WERI-Rb-1 (cell line): ENCODE data around the gene SLC5A3.
A peak's percentile ranks its signal among the peaks of the same experiment; 100 is the strongest.

ENCODE experiments used
- DNase-seq: peaks from one replicate; pipeline ENCODE4 v3.0.0-alpha.2; 2020
- H3K27ac ChIP-seq: fragments of 250-450 bp; sonication (Bioruptor Pico); 2 replicates; pipeline ENCODE4 v1.5.1; 2020; ENCODE audit warnings: mild to moderate bottlenecking, moderate library complexity
- H3K27me3 ChIP-seq: fragments of 250-450 bp; sonication (Bioruptor Pico); 2 replicates; pipeline ENCODE4 v1.5.1; 2021; ENCODE audit warnings: mild to moderate bottlenecking, low read depth, moderate library complexity; ENCODE audit not compliant: insufficient read depth, severe bottlenecking
- H3K36me3 ChIP-seq: fragments of 250-450 bp; sonication (Bioruptor Pico); 2 replicates; pipeline ENCODE4 v1.5.1; 2020; ENCODE audit warnings: mild to moderate bottlenecking, moderate library complexity
- H3K4me3 ChIP-seq: 2 replicates; pipeline ENCODE4 v1.5.1; 2011; ENCODE audit warnings: low read depth, mild to moderate bottlenecking, control low read depth, low read length
- H3K9me3 ChIP-seq: fragments of 250-450 bp; sonication (Bioruptor Pico); 2 replicates; pipeline ENCODE4 v1.5.1; 2021; ENCODE audit warnings: mild to moderate bottlenecking, moderate library complexity; ENCODE audit not compliant: severe bottlenecking
- TF ChIP-seq, protein P1 (sequence below): IDR thresholded peaks from 2 replicates; pipeline ENCODE4 v1.5.1; 2011; ENCODE audit warnings: low read depth, mild to moderate bottlenecking, control low read depth, inconsistent platforms, low read length

SLC5A3 gene

DNA sequence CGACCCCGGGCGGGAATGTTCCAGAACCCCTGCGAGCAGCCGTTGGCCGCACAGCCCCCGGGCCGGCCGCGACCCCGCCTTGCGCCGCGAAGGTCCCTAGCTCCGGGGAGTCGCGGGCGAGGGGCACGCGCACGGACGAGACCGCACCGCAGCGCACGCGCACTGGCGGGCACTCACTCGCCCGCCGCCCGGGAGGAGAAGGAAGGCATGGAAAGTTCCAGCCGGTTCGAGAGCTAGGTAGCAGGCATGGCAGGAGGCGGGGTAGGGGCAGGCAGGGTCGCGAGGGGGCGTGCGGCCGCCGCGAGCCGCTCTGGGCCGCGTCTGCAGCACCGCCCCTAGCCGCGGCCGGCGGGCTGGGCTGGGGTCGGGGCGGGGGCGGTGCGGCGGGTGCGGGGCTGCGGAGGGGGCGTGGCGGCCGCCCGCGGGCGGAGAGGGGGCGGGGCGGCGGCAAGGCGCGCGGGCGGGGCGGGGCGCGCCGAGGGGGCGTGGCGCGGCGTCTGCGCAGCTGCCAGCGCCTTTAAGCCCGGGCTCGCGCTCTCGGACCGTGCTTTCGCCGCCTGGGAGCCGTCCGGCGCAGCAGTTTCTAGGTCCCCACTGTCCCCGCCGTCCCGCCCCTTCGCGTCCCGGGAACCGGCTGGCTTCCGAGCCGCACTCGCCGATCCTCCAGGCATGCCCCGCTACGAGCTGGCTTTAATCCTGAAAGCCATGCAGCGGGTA lies at the start of gene SLC5A3, which contains the start of gene MRPS6:
Gene SLC5A3, plus strand, starts transcription at position 547 of the 717 bp plus-strand sequence. CDS start 21,621 bp downstream, outside the sequence.
Gene MRPS6, plus strand, starts transcription at position 547 of the 717 bp plus-strand sequence. Its CDS starts 123 bp downstream, at position 670.
- peaks cover 8% of the 10 kb centered on the region for H3K9me3 ChIP-seq
- H3K27ac ChIP-seq, result peak within 1 kb of the TSS; percentile 95
- H3K36me3 ChIP-seq, result peaks cover 20% of the 10 kb centered on the region
- H3K4me3 ChIP-seq, result peak within 1 kb of the TSS; percentile 61
- peaks cover 2% of the 10 kb centered on the region for H3K27me3 ChIP-seq
- TF ChIP-seq, protein P1, sequence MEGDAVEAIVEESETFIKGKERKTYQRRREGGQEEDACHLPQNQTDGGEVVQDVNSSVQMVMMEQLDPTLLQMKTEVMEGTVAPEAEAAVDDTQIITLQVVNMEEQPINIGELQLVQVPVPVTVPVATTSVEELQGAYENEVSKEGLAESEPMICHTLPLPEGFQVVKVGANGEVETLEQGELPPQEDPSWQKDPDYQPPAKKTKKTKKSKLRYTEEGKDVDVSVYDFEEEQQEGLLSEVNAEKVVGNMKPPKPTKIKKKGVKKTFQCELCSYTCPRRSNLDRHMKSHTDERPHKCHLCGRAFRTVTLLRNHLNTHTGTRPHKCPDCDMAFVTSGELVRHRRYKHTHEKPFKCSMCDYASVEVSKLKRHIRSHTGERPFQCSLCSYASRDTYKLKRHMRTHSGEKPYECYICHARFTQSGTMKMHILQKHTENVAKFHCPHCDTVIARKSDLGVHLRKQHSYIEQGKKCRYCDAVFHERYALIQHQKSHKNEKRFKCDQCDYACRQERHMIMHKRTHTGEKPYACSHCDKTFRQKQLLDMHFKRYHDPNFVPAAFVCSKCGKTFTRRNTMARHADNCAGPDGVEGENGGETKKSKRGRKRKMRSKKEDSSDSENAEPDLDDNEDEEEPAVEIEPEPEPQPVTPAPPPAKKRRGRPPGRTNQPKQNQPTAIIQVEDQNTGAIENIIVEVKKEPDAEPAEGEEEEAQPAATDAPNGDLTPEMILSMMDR, result peak; percentile 29
- DNase-seq, result peak; percentile 91

DNA sequence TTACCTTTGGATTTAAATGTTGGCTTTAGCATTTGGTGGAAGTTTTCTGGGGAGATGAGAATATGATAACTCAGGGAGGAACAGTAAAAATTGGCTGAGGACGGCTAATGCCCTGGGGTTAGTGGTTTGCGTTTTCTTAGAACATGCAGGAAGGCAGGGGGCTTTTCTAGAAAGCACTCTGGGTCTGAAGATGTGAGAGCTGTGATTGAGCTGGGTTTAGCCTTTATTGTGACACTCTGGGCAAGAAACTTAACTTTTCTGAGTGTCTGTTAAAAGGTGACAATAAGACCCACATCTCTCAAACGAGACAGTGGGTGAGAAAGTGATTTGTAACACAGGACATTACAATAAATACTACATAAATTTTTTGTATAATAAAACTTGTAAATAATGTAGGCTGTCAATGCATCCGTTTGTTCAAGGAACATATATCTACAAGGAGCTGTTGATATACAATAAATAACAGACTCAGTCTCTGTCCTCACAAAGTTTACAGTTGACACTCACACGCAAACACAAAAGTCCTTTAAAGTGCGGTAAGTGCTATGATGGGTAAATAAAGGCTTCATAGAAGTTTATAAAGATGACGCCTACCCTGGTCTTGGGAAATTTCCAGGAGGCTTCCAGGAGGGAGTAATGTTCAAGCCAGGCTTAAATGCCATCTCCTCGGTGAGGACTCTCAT lies 49.5 kb upstream of the SLC5A3 start:
- H3K9me3 ChIP-seq, result peaks cover 8% of the 10 kb centered on the region
- H3K36me3 ChIP-seq, result no peaks in the 10 kb centered on the region
- TF ChIP-seq, protein P1, result no peak
- no peak overlapping the region for H3K27ac ChIP-seq
- no peak for DNase-seq
- H3K4me3 ChIP-seq, result no peak overlapping the region
- peaks cover 96% of the 10 kb centered on the region for H3K27me3 ChIP-seq

DNA sequence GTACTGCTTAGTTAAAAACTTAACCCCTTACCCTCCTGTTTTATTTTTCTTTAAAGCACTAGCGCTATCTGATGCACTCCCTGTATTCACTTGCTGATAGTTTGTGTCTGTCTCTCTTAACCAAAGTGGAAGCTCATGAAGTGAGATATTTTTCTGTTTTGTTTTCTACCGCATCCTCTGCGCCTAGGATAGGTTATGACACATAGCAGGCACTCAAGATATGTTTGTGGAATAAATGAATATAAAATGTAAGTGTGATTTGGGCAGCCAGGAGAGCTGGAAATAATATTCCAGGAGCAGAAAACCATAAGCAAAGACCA lies 49.0 kb upstream of the SLC5A3 start:
- TF ChIP-seq, protein P1, result no peak
- Histone ChIP-seq H3K4me3 (no peak overlapping the region), H3K27me3 (peaks cover 96% of the 10 kb centered on the region), H3K36me3 (no peaks in the 10 kb centered on the region), H3K9me3 (peaks cover 8% of the 10 kb centered on the region), H3K27ac (no peak overlapping the region)
- DNase-seq, result no peak

DNA sequence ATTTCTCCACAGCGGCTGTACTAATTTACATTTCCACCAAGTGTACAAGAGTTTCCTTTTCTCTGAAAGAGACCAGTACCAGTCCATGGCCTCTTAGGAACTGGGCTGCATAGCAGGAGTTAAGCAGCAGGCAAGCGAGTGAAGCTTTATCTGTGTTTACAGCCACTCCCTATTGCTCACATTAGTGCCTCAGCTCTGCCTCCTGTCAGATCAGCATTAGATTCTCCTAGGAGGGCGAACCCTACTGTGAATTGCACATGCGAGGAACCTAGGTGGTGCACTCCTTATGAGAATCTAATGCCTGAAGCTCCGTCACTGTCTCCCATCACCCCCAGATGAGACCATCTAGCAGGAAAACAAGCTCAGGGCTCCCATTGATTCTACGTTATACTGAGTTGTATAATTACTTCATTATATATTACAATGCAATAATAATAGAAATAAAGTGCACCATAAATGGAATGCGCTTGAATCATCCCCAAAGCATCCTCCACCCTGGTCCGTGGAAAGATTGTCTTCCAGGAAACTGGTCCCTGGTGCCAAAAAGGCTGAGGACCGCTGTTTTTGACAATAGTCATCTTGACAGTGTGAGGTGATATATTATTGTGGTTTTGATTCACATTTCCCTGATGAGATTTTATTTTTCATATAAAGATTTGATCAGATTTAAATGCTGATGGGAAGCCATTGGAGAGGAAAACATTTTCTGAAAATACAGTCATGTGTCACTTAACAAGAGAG lies 45.5 kb upstream of the SLC5A3 start:
- H3K27ac ChIP-seq, result no peak overlapping the region
- H3K4me3 ChIP-seq, result no peak overlapping the region
- peaks cover 96% of the 10 kb centered on the region for H3K27me3 ChIP-seq
- TF ChIP-seq, protein P1, result no peak
- no peak for DNase-seq
- peaks cover 4% of the 10 kb centered on the region for H3K9me3 ChIP-seq
- H3K36me3 ChIP-seq, result no peaks in the 10 kb centered on the region

DNA sequence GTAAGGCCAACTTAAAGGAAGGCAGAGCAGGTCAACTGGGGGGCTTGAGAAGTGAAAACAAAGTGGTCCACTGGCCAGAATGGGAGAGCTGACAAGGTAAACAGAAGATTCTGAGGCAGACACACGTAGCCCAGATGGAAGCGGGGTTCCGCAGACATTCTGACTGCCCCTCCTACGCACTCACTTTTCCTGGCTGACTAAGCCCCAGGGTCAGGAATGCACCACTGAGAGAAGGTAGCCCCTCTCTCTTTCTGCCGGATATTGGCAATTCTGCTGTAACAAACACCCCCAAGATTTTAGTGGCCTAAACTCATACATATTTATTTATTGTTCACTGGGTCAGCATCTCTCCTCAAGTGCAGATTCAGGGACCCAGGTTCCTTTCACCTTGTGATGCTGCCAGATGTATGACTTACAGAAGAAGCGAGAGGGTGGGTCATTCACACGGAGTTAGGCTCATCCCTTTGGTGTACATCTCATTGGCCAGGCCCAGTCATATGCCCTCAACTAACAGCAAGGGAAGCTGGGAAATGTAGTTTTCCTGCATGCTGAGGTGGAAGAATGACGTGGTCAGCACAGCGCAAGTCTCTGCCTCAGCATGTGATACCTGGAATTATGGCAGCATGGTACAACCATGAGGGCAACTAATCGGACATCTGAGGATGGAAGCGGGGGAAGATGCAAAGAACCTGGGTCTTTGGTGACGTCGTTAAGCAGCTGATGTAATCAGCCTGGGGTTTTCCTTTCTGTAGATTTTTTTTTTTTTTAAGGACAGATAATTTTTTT lies 43.4 kb upstream of the SLC5A3 start:
- Histone ChIP-seq H3K4me3 (no peak overlapping the region), H3K27ac (no peak overlapping the region), H3K27me3 (peaks cover 96% of the 10 kb centered on the region), H3K36me3 (no peaks in the 10 kb centered on the region), H3K9me3 (peaks cover 2% of the 10 kb centered on the region)
- TF ChIP-seq, protein P1, result no peak
- peak; percentile 19 for DNase-seq
